Stomach smooth muscle (tissue), 2 donors: ENCODE data around the gene PEX5L.

Experiments
- H3K27ac ChIP-seq: one replicate; pipeline ENCODE4 v1.7.0; 2013; ENCODE audit warnings: mild to moderate bottlenecking, low read length, inconsistent platforms
- H3K27me3 ChIP-seq, 2 donors: one replicate each; pipeline ENCODE4 v1.7.0; 2013; ENCODE audit warnings: low read length in 2 of 2; ENCODE audit not compliant: insufficient read depth in 2 of 2, control insufficient read depth in 1 of 2
- H3K36me3 ChIP-seq, 2 donors: one replicate each; pipeline ENCODE4 v1.7.0; 2013; ENCODE audit warnings: low read length in 2 of 2; ENCODE audit not compliant: control insufficient read depth in 2 of 2, insufficient read depth in 2 of 2
- H3K4me1 ChIP-seq: one replicate; pipeline ENCODE4 v1.7.0; 2013; ENCODE audit warnings: low read length; ENCODE audit not compliant: control insufficient read depth, insufficient read depth
- H3K4me3 ChIP-seq, 2 donors: one replicate each; pipeline ENCODE4 v1.7.0; 2013; ENCODE audit warnings: low read length in 2 of 2
- H3K9ac ChIP-seq, 2 donors: one replicate each; pipeline ENCODE4 v1.7.0; 2013; ENCODE audit warnings: low read length in 2 of 2, mild to moderate bottlenecking in 1 of 2
- H3K9me3 ChIP-seq, 2 donors: one replicate each; pipeline ENCODE4 v1.7.0; 2013; ENCODE audit warnings: low read length in 2 of 2; ENCODE audit not compliant: control insufficient read depth in 2 of 2
- donor health status: healthy.
- donor health status: Pancreatic carcinoma.

PEX5L gene

GRCh38 chr3:179973931-179974361 lies 62.8 kb downstream of the PEX5L start:
- Histone ChIP-seq H3K36me3 (no peaks in the 10 kb centered on the region), H3K27ac (no peak overlapping the region), H3K4me1 (no peaks in the 10 kb centered on the region), H3K4me3 (no peak overlapping the region), H3K9me3 (no peaks in the 10 kb centered on the region), H3K9ac (no peak overlapping the region), H3K27me3 (peaks cover 0 to 4% of the 10 kb centered on the region in 2 donors)

DNA sequence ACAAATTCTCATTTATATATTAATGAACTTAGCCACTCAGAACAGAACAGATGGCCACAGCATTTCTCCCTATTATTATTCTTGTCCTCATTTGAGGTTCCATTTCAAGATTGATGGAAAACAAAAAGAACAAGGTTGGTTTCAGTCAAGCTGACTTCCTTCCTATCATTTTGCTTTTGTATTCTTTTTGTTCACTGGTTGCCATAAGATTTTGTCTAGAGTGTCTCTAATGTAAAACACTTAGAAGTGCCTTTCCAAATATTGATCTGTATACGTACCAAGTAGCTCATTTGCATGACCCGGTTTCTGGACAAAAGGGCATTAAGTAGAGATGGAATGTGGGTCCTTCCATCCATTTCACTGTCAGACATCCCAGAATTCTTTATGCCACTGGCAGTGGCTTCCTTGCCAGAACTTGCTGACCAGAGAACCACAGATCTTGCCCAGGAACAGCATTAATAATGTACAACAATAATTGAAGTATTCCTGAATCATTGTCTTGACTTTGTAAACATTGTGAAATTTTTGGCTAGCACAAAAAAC lies 63.8 kb downstream of the PEX5L start:
- Histone ChIP-seq H3K27me3 (peaks cover 0 to 4% of the 10 kb centered on the region in 2 donors), H3K9ac (no peak overlapping the region), H3K4me3 (no peak overlapping the region), H3K4me1 (no peaks in the 10 kb centered on the region), H3K27ac (no peak overlapping the region), H3K9me3 (no peaks in the 10 kb centered on the region), H3K36me3 (no peaks in the 10 kb centered on the region)

- H3K27ac ChIP-seq: no peak overlapping the region
- no peaks in the 10 kb centered on the region for H3K4me1 ChIP-seq
- H3K27me3 ChIP-seq: peaks cover 0 to 4% of the 10 kb centered on the region in 2 donors
- H3K9me3 ChIP-seq: no peaks in the 10 kb centered on the region
- H3K9ac ChIP-seq: no peak overlapping the region
- no peak overlapping the region for H3K4me3 ChIP-seq
- no peaks in the 10 kb centered on the region for H3K36me3 ChIP-seq
These were observed 65.5 kb downstream of the PEX5L start for GRCh38 chr3:179971280-179971679.

DNA sequence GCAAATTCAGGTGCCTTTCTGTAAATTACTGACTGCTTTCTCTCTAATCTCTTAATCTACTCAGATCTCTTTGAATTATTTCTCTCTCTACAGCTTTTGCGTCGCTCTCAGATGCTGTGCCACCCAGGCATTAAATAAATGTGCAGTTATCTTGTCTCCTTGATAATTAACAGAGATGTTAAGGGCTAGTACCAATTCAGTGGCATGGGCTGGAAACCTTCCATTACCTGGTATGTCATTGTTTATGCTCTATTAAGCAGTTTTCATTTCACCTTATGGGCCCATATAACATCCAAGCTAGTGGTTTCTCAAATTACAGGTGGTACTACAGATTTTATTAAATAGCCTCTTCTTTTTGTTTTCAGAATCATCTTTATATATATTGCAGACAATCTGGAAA lies 66.0 kb downstream of the PEX5L start:
- H3K36me3 ChIP-seq: no peaks in the 10 kb centered on the region
- no peak overlapping the region for H3K4me3 ChIP-seq
- no peaks in the 10 kb centered on the region for H3K4me1 ChIP-seq
- no peaks in the 10 kb centered on the region for H3K9me3 ChIP-seq
- no peak overlapping the region for H3K9ac ChIP-seq
- no peak overlapping the region for H3K27ac ChIP-seq
- peaks cover 0 to 4% of the 10 kb centered on the region in 2 donors for H3K27me3 ChIP-seq

DNA sequence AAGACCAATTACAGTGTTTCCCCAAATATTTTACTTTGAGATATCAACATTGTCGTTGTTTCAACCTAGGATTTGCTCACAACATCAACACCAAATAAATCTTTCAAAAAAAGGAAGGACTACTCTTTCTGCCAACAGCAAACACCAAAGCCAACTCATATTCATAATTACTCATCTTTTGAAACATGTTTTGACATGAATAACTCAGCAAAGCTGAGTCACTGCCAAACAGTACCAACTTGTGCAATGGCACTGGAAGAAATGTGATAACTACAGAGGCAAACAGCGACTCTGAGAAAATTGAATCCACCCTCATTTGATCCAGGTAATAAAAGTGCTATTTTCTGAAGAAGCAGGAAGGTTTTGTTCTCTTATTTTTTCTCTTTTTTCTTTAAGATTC lies 67.2 kb downstream of the PEX5L start:
- no peak overlapping the region for H3K27ac ChIP-seq
- no peaks in the 10 kb centered on the region for H3K4me1 ChIP-seq
- no peaks in the 10 kb centered on the region for H3K36me3 ChIP-seq
- no peaks in the 10 kb centered on the region for H3K9me3 ChIP-seq
- H3K4me3 ChIP-seq: no peak overlapping the region
- H3K27me3 ChIP-seq: peaks cover 0 to 4% of the 10 kb centered on the region in 2 donors
- H3K9ac ChIP-seq: no peak overlapping the region

DNA sequence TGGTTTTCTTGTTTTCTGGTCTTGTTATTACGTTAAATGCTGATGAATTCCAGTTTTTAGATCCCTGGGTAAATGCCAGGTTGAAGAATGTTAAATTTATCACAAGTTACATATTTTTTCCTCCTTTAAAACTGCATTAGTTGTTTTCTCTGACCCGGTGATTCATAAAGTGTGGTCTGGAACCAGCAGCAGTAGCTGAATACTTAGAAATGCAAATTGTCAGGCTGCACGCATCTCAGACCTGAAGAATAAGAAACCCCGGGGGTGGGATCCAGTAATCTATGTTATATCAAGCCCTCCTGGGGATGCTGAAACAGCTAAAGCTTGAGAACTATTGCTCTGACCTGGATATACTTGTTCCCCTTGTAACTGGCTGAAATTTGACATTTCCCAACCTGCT lies 69.1 kb downstream of the PEX5L start:
- Histone ChIP-seq H3K4me1 (no peaks in the 10 kb centered on the region), H3K9me3 (no peaks in the 10 kb centered on the region), H3K27me3 (no peaks in the 10 kb centered on the region), H3K4me3 (no peak overlapping the region), H3K9ac (no peak overlapping the region), H3K36me3 (no peaks in the 10 kb centered on the region), H3K27ac (no peak overlapping the region)

- H3K27me3 ChIP-seq: no peaks in the 10 kb centered on the region
- H3K9ac ChIP-seq: no peak overlapping the region
- no peak overlapping the region for H3K4me3 ChIP-seq
- no peaks in the 10 kb centered on the region for H3K4me1 ChIP-seq
- H3K36me3 ChIP-seq: no peaks in the 10 kb centered on the region
- H3K27ac ChIP-seq: no peak overlapping the region
- H3K9me3 ChIP-seq: no peaks in the 10 kb centered on the region
These were observed 71.8 kb downstream of the PEX5L start for GRCh38 chr3:179964890-179965289.

- H3K4me1 ChIP-seq: no peaks in the 10 kb centered on the region
- no peaks in the 10 kb centered on the region for H3K27me3 ChIP-seq
- H3K27ac ChIP-seq: no peak overlapping the region
- no peaks in the 10 kb centered on the region for H3K36me3 ChIP-seq
- H3K9me3 ChIP-seq: no peaks in the 10 kb centered on the region
- no peak overlapping the region for H3K9ac ChIP-seq
- H3K4me3 ChIP-seq: no peak overlapping the region
These were observed 73.9 kb downstream of the PEX5L start for GRCh38 chr3:179962629-179963387.

DNA sequence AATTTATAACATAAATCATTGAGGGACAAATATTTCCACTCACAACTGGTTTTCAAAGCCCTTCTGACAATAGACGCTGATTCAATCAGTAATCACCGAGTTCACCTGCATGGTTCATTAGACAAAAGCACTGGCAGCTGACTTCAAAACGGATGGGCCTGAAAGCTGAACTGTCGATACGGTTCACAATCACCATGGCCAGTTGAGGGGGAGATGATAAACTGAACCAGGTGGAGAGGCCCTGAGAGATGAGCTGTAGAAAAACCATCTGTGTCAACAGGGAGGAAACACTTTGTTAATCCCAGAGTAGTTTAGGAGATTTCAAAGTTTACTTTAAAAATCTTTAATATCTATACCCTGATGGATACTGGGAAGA lies 75.0 kb downstream of the PEX5L start:
- Histone ChIP-seq H3K27me3 (no peaks in the 10 kb centered on the region), H3K9me3 (no peaks in the 10 kb centered on the region), H3K9ac (no peak overlapping the region), H3K4me1 (no peaks in the 10 kb centered on the region), H3K27ac (no peak overlapping the region), H3K36me3 (no peaks in the 10 kb centered on the region), H3K4me3 (no peak overlapping the region)

DNA sequence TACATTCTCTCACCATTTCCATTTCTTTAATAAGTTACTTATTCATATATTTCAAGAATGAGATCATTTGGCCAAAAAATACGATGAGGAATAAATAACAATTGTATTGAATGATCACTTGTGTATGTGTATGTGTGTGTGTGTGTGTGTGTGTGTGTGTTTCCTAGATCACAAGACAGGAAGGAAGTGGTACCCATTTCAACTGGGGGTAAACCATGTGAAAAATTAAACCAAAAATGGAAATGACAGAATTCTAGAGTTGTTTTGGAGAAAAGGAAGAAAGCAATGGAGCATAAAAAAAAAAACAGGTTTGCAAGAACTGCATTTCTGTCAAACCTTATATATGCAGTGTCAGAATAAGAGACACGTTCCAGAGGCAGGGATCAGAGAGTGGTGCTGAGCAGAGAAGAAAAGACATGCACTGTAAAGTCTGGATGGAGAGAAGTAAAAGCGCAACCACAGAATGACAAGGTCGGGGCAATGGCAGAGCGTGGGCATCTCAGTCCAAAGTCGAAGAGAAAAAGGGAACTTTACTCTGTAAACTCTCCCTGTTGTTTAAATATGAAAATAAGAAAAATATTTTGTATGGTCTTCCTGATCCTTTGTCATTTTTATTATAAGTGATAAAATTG lies 75.5 kb downstream of the PEX5L start:
- no peaks in the 10 kb centered on the region for H3K4me1 ChIP-seq
- no peak overlapping the region for H3K4me3 ChIP-seq
- H3K9ac ChIP-seq: no peak overlapping the region
- H3K9me3 ChIP-seq: no peaks in the 10 kb centered on the region
- no peaks in the 10 kb centered on the region for H3K27me3 ChIP-seq
- no peaks in the 10 kb centered on the region for H3K36me3 ChIP-seq
- no peak overlapping the region for H3K27ac ChIP-seq

GRCh38 chr3:179958759-179959158 lies 78.0 kb downstream of the PEX5L start:
- H3K4me1 ChIP-seq: no peaks in the 10 kb centered on the region

More at GRCh38 chr3:179958759-179959158, 78.0 kb downstream of the PEX5L start:
- Histone ChIP-seq H3K27ac (no peak overlapping the region), H3K4me3 (no peak overlapping the region), H3K27me3 (no peaks in the 10 kb centered on the region), H3K9ac (no peak overlapping the region), H3K9me3 (no peaks in the 10 kb centered on the region), H3K36me3 (no peaks in the 10 kb centered on the region)
